ENCODE measurements around the gene KIF1B. TPM values are rescaled to one million over a fixed set of nuclear protein-coding genes. Genes with fewer than 3 reads are reported as not detected.
"Not testable (repeated sequence)": the region's sequence is repeated elsewhere in the genome, so short reads cannot be mapped to it uniquely, and the experiment has no call there.

The KIF1B gene
- total and polyA plus RNA-seq, 9 donors = 11.5 to 44.2 (median 37.2) TPM

- WGBS, 3 donors = 82 to 88% (median 84%) methylated on average over 8 of the region's 8 CpGs
- DNase-seq = no peak
Measured at GRCh38 chr1:10374442-10374860, 164.1 kb downstream of the KIF1B start.

GRCh38 chr1:10377365-10378029 lies 167.1 kb downstream of the KIF1B start:
- not testable (repeated sequence) for H3K36me3 ChIP-seq; H3K9me3 ChIP-seq; H3K27me3 ChIP-seq; H3K4me3 ChIP-seq; H3K4me1 ChIP-seq (ENCODE audit: insufficient read depth)
- DNase-seq = peak; percentile 58 to 83 (median 68)
- WGBS, 3 donors = 6 to 17% (median 11%) methylated on average over 14 of the region's 14 CpGs
- peak; percentile 66 to 89 (median 85) for TF ChIP-seq CTCF (IDR thresholded peaks at IDR 0.05)
- intact Hi-C loops (cut with DNase I) = loop anchor here in 3 of 4 donors (2.0 to 5.0 kb wide), 2 partner anchors 50 to 53 kb away; partner anchors contain the start of gene CENPS (in 1 of the 3)
- H3K27ac ChIP-seq = peak overlapping the region in 1 of 2 donors; percentile 89

More at GRCh38 chr1:10374442-10374860, 164.1 kb downstream of the KIF1B start:
- Histone ChIP-seq H3K27ac (no peak overlapping the region), H3K36me3 (no peaks in the 10 kb centered on the region), H3K4me1 (ENCODE audit: insufficient read depth) (no peaks in the 10 kb centered on the region), H3K27me3 (no peaks in the 10 kb centered on the region), H3K9me3 (no peaks in the 10 kb centered on the region), H3K4me3 (no peak overlapping the region)
- TF ChIP-seq POLR2A (IDR thresholded peaks at IDR 0.05) (no peak), EP300 (IDR thresholded peaks at IDR 0.05) (no peak), CTCF (IDR thresholded peaks at IDR 0.05) (no peak)
- intact Hi-C loops (cut with DNase I) = loop anchor here in 1 of 4 donors (2.0 kb wide), 1 partner anchor 54 kb away; no protein-coding TSS in a partner anchor

GRCh38 chr1:10378081-10378841 lies 167.9 kb downstream of the KIF1B start:
- intact Hi-C loops (cut with DNase I) = loop anchor here in 2 of 4 donors (5.0 kb wide), 1 partner anchor 49 kb away; no protein-coding TSS in a partner anchor
- H3K4me1 ChIP-seq (ENCODE audit: insufficient read depth) = no peaks in the 10 kb centered on the region
- 14 to 32% (median 14%) methylated on average over 15 of the region's 15 CpGs for WGBS, 3 donors
- H3K4me3 ChIP-seq = no peak overlapping the region
- no peaks in the 10 kb centered on the region for H3K27me3 ChIP-seq
- TF ChIP-seq CTCF (IDR thresholded peaks at IDR 0.05) (no peak), EP300 (IDR thresholded peaks at IDR 0.05) (no peak), POLR2A (IDR thresholded peaks at IDR 0.05) (no peak)
- H3K27ac ChIP-seq = peak overlapping the region in 1 of 2 donors; percentile 89
- DNase-seq = peak; percentile 88 to 95 (median 92)
- H3K9me3 ChIP-seq = no peaks in the 10 kb centered on the region
- H3K36me3 ChIP-seq = no peaks in the 10 kb centered on the region

- peak overlapping the region in 1 of 2 donors; percentile 89 for H3K27ac ChIP-seq
- no peaks in the 10 kb centered on the region for H3K27me3 ChIP-seq
- DNase-seq = no peak
- 75 to 78% (median 78%) methylated on average over 8 to 10 of the region's 10 CpGs for WGBS, 3 donors
- H3K9me3 ChIP-seq = no peaks in the 10 kb centered on the region
- no peak for TF ChIP-seq EP300 (IDR thresholded peaks at IDR 0.05)
- no peak for TF ChIP-seq POLR2A (IDR thresholded peaks at IDR 0.05)
- no peak for TF ChIP-seq CTCF (IDR thresholded peaks at IDR 0.05)
- H3K4me1 ChIP-seq (ENCODE audit: insufficient read depth) = no peaks in the 10 kb centered on the region
- intact Hi-C loops (cut with DNase I) = loop anchor here in 2 of 4 donors (5.0 kb wide), 1 partner anchor 48 kb away; no protein-coding TSS in a partner anchor
- H3K4me3 ChIP-seq = no peak overlapping the region
- no peaks in the 10 kb centered on the region for H3K36me3 ChIP-seq
Measured at GRCh38 chr1:10379101-10379620, 168.8 kb downstream of the KIF1B start.
